Suprapubic skin (tissue), 4 donors: Measurements from ENCODE around the gene NAALADL2. TPM values are rescaled to one million over a fixed set of nuclear protein-coding genes. Genes with fewer than 3 reads are reported as not detected.

Experiments
- DNase-seq, 2 donors: peaks; one replicate each; pipeline ENCODE4 v3.0.0-alpha.2; 2019; ENCODE audit warnings: low spot score in 2 of 2
- H3K27ac ChIP-seq: fragments of 200-600 bp; sonication (generic); one replicate; pipeline ENCODE4 v1.5.1; 2019
- H3K27me3 ChIP-seq: fragments of 200-600 bp; sonication (generic); one replicate; pipeline ENCODE4 v1.5.1; 2019
- H3K36me3 ChIP-seq: fragments of 200-600 bp; sonication (generic); one replicate; pipeline ENCODE4 v1.5.1; 2019
- H3K4me1 ChIP-seq: fragments of 200-600 bp; sonication (generic); one replicate; pipeline ENCODE4 v1.5.1; 2019
- H3K4me3 ChIP-seq: fragments of 200-600 bp; sonication (generic); one replicate; pipeline ENCODE4 v1.5.1; 2019; ENCODE audit warnings: mild to moderate bottlenecking
- H3K9me3 ChIP-seq: fragments of 200-600 bp; sonication (generic); one replicate; pipeline ENCODE4 v1.5.1; 2019
- EP300 ChIP-seq: sonication (generic); formaldehyde crosslinking; IDR thresholded peaks from one replicate; pipeline ENCODE4 v1.6.1; 2017; ENCODE audit warnings: antibody characterized with exemption
- POLR2A ChIP-seq, 2 donors: fragments of 450-650 bp; IDR thresholded peaks; one replicate each; pipeline ENCODE4 v1.6.1; 2017; ENCODE audit warnings: antibody characterized with exemption in 2 of 2, mild to moderate bottlenecking in 2 of 2, moderate library complexity in 2 of 2
- POLR2AphosphoS5 ChIP-seq, 3 donors: sonication (generic); formaldehyde crosslinking; IDR thresholded peaks; one replicate each; pipeline ENCODE4 v1.6.1; 2017; ENCODE audit warnings: antibody characterized with exemption in 3 of 3
- WGBS: methylation state at CpG from one replicate; pipeline ENCODE4 v1.1.5; 2018; 5-methylcytosine and 5-hydroxymethylcytosine counted together
- total RNA-seq, 4 donors: library from RNA; depleted of rRNA; stranded (reverse); fragments of >200 nt; gene quantifications; one replicate each; pipeline ENCODE4 v1.1.0, GENCODE V29; 2016
- TF ChIP-seq, protein P1 (sequence below), 2 donors: fragments of 200-600 bp in 1 of 2; fragments of 450-650 bp in 1 of 2; sonication (generic) in 1 of 2; IDR thresholded peaks; one replicate each; pipeline ENCODE4 v1.5.1; 2016 to 2019; ENCODE audit warnings: antibody characterized with exemption in 2 of 2, mild to moderate bottlenecking in 1 of 2, moderate library complexity in 1 of 2

NAALADL2 gene
- total RNA-seq, 4 donors from 2014 or later = 4.0 to 10.5 (median 8.5) TPM

DNA sequence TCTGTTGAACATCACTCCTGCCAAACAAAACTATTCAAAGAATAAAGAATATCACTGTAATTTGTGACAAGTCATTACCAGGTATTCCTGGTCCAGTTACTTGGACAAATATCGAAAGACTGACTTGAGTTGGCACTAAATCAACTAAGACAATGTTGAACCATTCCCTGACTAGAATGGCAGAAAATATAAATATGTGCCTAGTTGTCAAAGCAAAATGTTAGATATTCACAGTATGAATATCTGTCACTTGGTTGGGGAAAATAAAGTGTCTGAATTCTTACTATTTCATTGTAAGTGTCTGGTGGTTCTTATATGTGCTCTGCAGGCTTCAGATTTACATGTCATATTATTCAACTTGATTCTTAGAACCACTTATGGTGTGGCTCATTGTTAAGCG is 470.2 kb downstream of the NAALADL2 start:
- H3K27me3 ChIP-seq = no peaks in the 10 kb centered on the region
- no peaks in the 10 kb centered on the region for H3K9me3 ChIP-seq
- no peak for TF ChIP-seq POLR2AphosphoS5 (IDR thresholded peaks at IDR 0.05)
- H3K36me3 ChIP-seq = no peaks in the 10 kb centered on the region
- no peak overlapping the region for H3K27ac ChIP-seq
- WGBS = 85% methylated on average over 2 of the region's 2 CpGs
- no peak for DNase-seq
- H3K4me1 ChIP-seq = no peaks in the 10 kb centered on the region
- H3K4me3 ChIP-seq = no peak overlapping the region

DNA sequence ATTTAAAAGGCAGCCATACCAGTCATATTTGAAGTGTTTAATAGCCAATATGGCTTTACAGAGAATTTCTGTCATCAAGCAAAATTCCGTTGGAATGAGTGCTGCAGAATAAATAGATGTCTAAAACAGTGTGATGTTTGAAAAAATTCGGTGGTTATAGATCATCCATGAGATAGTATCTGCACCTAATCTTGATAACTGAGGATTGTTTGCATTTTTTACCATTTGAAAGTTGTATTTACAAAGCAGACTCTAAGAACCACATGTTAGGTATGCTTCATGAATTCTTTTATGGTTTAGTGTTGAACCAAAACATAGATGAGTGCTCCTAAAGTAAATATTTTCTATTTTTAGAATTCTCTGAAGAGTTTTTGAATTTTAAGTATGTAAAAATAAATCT is 476.1 kb downstream of the NAALADL2 start:
- no peak for DNase-seq
- Histone ChIP-seq H3K4me3 (no peak overlapping the region), H3K9me3 (no peaks in the 10 kb centered on the region), H3K27me3 (no peaks in the 10 kb centered on the region), H3K27ac (no peak overlapping the region), H3K4me1 (peaks cover 5% of the 10 kb centered on the region), H3K36me3 (no peaks in the 10 kb centered on the region)
- 48% methylated on average over 2 of the region's 2 CpGs for WGBS
- TF ChIP-seq POLR2A (IDR thresholded peaks at IDR 0.05) = no peak
- TF ChIP-seq, protein P1, sequence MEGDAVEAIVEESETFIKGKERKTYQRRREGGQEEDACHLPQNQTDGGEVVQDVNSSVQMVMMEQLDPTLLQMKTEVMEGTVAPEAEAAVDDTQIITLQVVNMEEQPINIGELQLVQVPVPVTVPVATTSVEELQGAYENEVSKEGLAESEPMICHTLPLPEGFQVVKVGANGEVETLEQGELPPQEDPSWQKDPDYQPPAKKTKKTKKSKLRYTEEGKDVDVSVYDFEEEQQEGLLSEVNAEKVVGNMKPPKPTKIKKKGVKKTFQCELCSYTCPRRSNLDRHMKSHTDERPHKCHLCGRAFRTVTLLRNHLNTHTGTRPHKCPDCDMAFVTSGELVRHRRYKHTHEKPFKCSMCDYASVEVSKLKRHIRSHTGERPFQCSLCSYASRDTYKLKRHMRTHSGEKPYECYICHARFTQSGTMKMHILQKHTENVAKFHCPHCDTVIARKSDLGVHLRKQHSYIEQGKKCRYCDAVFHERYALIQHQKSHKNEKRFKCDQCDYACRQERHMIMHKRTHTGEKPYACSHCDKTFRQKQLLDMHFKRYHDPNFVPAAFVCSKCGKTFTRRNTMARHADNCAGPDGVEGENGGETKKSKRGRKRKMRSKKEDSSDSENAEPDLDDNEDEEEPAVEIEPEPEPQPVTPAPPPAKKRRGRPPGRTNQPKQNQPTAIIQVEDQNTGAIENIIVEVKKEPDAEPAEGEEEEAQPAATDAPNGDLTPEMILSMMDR (IDR thresholded peaks at IDR 0.05) = no peak
- no peak for TF ChIP-seq EP300
- no peak for TF ChIP-seq POLR2AphosphoS5 (IDR thresholded peaks at IDR 0.05)

DNA sequence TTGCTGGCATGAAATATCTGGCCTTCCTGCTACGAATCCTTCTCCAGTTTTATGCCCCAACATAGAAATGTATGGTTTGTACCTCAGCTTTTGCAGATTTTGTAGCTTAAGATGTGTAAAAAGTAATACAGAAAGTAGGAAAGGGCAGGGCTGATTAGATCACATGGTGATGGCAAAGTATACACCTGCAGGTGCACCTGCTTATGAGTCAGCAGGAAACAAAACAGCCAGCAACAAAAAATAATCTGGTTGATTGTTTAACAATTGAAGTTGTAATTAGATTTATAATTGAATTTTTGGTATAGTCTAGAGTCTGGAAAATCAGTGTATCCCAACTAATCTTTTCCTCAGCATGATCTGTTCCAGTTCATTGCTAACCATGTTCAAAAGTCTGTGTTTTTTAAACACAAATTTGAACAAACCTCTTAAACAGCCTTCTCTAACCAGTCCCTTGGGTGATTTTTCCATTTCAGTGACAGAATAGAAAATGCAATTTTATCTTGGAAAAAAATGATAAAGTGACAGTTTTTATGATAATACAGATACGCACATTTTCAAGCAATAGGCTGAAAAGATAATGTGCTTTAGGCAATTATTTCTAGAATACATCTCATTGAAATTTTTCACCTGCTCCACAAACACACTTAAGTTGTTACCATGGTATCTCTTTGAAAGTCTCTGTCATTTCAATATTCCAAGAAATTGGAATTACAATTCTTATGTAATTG is 477.4 kb downstream of the NAALADL2 start:
- H3K4me3 ChIP-seq = no peak overlapping the region
- H3K27ac ChIP-seq = no peak overlapping the region
- TF ChIP-seq POLR2A (IDR thresholded peaks at IDR 0.05) = no peak
- TF ChIP-seq, protein P1 (IDR thresholded peaks at IDR 0.05) = no peak
- no peak for TF ChIP-seq EP300
- no peak for TF ChIP-seq POLR2AphosphoS5 (IDR thresholded peaks at IDR 0.05)
- DNase-seq = no peak
- no peaks in the 10 kb centered on the region for H3K36me3 ChIP-seq
- H3K27me3 ChIP-seq = no peaks in the 10 kb centered on the region
- peaks cover 5% of the 10 kb centered on the region for H3K4me1 ChIP-seq
- no peaks in the 10 kb centered on the region for H3K9me3 ChIP-seq
- WGBS = 94% methylated on average over 2 of the region's 2 CpGs

DNA sequence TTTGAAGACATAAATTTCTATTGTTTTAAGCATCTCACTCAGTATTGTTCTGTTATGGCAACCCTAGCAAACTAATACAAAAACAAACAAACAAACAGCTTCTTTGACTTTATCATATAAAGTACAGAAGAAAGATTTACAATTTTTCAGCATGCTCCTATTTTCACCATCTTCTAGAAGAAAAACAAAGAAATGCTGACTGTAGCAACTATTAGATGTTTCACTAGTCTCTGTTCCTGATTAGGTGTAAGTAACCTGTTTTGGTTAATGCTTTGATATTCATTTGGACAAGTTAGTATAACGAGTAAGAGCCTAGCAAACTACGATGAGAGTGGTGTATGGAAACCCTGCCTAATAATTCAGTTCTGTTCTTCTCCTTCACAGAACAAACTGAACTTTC is 478.5 kb downstream of the NAALADL2 start:
- Histone ChIP-seq H3K36me3 (no peaks in the 10 kb centered on the region), H3K4me3 (no peak overlapping the region), H3K27ac (no peak overlapping the region), H3K4me1 (peaks cover 5% of the 10 kb centered on the region), H3K9me3 (no peaks in the 10 kb centered on the region), H3K27me3 (no peaks in the 10 kb centered on the region)
- 93% methylated on average over 2 of the region's 2 CpGs for WGBS
- no peak for DNase-seq
- TF ChIP-seq, protein P1 (IDR thresholded peaks at IDR 0.05) = no peak
- no peak for TF ChIP-seq POLR2AphosphoS5 (IDR thresholded peaks at IDR 0.05)
- no peak for TF ChIP-seq POLR2A (IDR thresholded peaks at IDR 0.05)

DNA sequence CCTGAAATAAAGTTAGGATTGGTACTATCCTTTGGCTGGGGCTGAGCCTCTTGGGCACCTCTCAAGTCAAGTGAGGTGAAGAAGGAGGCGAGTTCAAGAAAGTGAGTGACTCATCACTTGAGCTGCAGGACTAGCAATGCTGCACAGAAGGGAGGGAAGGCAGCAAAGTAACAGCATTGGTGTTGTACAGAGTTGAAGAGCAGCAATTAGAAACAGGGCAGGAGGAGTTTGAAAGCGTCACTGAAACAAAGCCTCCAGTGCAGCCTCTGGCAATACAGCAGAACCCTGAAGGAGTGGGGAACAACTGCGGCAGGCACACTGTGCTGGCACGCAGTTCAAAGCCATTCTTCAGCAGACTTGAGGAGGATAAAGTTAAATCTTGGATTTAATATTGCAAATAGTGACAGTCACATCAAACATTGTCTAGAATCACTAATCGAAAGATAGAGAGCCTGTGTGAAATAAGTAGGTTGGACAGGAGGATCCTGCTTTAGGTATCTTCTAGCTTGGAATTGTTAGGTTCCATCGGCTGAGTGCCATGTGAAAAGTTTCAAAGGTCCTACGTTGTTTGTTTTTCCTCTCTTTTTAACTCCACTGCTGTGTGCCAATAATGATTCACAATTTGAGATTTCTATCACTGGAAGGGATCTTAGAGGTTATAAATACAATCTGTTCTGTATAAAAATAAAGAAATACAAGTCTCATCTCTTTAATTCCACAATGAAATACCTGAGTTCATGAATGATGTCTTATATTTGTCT is 479.8 kb downstream of the NAALADL2 start:
- 31% methylated on average over 7 of the region's 7 CpGs for WGBS
- H3K27ac ChIP-seq = no peak overlapping the region

More for the DNA sequence above, 479.8 kb downstream of the NAALADL2 start:
- H3K4me1 ChIP-seq = peaks cover 5% of the 10 kb centered on the region
- H3K4me3 ChIP-seq = peak overlapping the region; percentile 8
- H3K9me3 ChIP-seq = no peaks in the 10 kb centered on the region
- no peak for TF ChIP-seq POLR2AphosphoS5 (IDR thresholded peaks at IDR 0.05)
- no peak for TF ChIP-seq EP300
- TF ChIP-seq POLR2A (IDR thresholded peaks at IDR 0.05) = no peak
- TF ChIP-seq, protein P1 (IDR thresholded peaks at IDR 0.05) = no peak
- no peaks in the 10 kb centered on the region for H3K36me3 ChIP-seq
- H3K27me3 ChIP-seq = no peaks in the 10 kb centered on the region
- DNase-seq = no peak
